Measurements from ENCODE around the gene TM4SF4. TPM values are rescaled to one million over a fixed set of nuclear protein-coding genes. Genes with fewer than 3 reads are reported as not detected.
A peak's percentile ranks its signal among the peaks of the same experiment; 100 is the strongest.

TM4SF4 gene
- total and polyA plus RNA-seq, 2 experiments from 2014 or later: not detected

- no peak for TF ChIP-seq ETS1 (IDR thresholded peaks at IDR 0.05)
- TF ChIP-seq JUNB (IDR thresholded peaks at IDR 0.05; ENCODE audit: unreplicated experiment): no peak
- TF ChIP-seq CTCF (conservative IDR thresholded peaks at IDR 0.05; ENCODE audit: low read depth in 2 of 2): no peak
Observed at GRCh38 chr3:149455989-149456388, 18.5 kb upstream of the TM4SF4 start (continued).

GRCh38 chr3:149459491-149460059 is 14.9 kb upstream of the TM4SF4 start:
- H3K36me3 Mint-ChIP-seq (ENCODE audit: low read depth): no peaks in the 10 kb centered on the region
- Histone ChIP-seq H3K4me1 (ENCODE audit: insufficient read depth) (no peaks in the 10 kb centered on the region), H3K4me3 (no peak overlapping the region), H3K27me3 (ENCODE audit: insufficient read depth) (no peaks in the 10 kb centered on the region), H3K9me2 (ENCODE audit: insufficient read depth) (peaks cover 3% of the 10 kb centered on the region; the same call in 1 of the 2 replicates), H2AFZ (peak overlapping the region; percentile 63), H3K79me2 (replicated peaks; ENCODE audit: insufficient read depth) (no peaks in the 10 kb centered on the region), H4K20me1 (replicated peaks; ENCODE audit: insufficient read depth) (no peaks in the 10 kb centered on the region), H3K4me2 (no peak overlapping the region), H3K27ac (ENCODE audit: low read depth) (no peak overlapping the region), H3F3A (replicated peaks; ENCODE audit: low read depth) (no peaks in the 10 kb centered on the region), H3K36me3 (ENCODE audit: insufficient read depth) (no peaks in the 10 kb centered on the region)
- ATAC-seq (no peak), DNase-seq (ENCODE audit: low spot score) (no peak)
- no peaks in the 10 kb centered on the region; the same call in 2 of the 3 replicates for H3K4me1 Mint-ChIP-seq
- H3K27ac Mint-ChIP-seq: no peak overlapping the region
- no peaks in the 10 kb centered on the region; the same call in 2 of the 3 replicates for H3K9me3 Mint-ChIP-seq
- peaks cover 2% of the 10 kb centered on the region for H3K27me3 Mint-ChIP-seq (ENCODE audit: insufficient read depth, low read depth, poor library complexity)
- no peak overlapping the region for H3K4me3 Mint-ChIP-seq
- TF ChIP-seq ETS1 (IDR thresholded peaks at IDR 0.05) (no peak), ZNF331 (CRISPR knock-in tag; IDR thresholded peaks at IDR 0.05; ENCODE audit: low read depth) (no peak), ZNF462 (CRISPR knock-in tag; IDR thresholded peaks at IDR 0.05) (no peak), REST (IDR thresholded peaks at IDR 0.05; ENCODE audit: unreplicated experiment) (no peak), CTCF (conservative IDR thresholded peaks at IDR 0.05; ENCODE audit: low read depth in 2 of 2) (no peak), POLR2AphosphoS5 (IDR thresholded peaks at IDR 0.05; ENCODE audit: low read depth) (no peak)

Data from GM23338 (cell line).